ENCODE data around the gene GALK1. TPM values are rescaled to one million over a fixed set of nuclear protein-coding genes. Genes with fewer than 3 reads are reported as not detected.

Gene GALK1
- total RNA-seq, 1 donor from 2014 or later, result 101 TPM

DNA sequence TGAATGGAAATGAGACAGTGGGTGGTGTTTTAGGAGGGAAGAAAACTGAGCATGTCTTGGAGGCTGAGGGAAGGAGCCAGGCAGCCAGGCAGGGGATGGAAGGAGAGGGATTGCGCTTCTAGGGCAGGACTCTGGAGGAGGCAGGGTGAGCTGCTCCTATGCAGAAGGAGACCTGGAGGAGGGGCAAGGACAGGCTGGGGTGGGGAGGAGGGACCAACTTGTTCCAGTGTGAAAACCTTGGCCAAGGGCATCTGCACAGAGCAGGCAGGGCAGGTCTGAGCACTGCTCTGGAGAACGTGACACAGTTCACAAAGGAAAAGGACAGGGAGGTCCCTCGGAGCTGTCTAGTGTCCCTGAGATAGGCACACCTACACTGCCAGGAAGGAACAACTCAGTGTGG, 5.5 kb downstream of the GALK1 start:
- H3K9me3 ChIP-seq, result no peaks in the 10 kb centered on the region
- no peaks in the 10 kb centered on the region for H3K27me3 ChIP-seq
- H3K4me1 ChIP-seq, result peaks cover 5 to 12% of the 10 kb centered on the region in 2 donors
- peaks cover 4 to 10% of the 10 kb centered on the region in 2 donors for H3K36me3 ChIP-seq
- no peak overlapping the region for H3K4me3 ChIP-seq
- intact Hi-C loops (cut with DNase I), result loop anchor here (10.0 kb wide), 1 partner anchor 355 kb away; the partner anchor contains the start of gene GRB2
- TF ChIP-seq, protein P1, sequence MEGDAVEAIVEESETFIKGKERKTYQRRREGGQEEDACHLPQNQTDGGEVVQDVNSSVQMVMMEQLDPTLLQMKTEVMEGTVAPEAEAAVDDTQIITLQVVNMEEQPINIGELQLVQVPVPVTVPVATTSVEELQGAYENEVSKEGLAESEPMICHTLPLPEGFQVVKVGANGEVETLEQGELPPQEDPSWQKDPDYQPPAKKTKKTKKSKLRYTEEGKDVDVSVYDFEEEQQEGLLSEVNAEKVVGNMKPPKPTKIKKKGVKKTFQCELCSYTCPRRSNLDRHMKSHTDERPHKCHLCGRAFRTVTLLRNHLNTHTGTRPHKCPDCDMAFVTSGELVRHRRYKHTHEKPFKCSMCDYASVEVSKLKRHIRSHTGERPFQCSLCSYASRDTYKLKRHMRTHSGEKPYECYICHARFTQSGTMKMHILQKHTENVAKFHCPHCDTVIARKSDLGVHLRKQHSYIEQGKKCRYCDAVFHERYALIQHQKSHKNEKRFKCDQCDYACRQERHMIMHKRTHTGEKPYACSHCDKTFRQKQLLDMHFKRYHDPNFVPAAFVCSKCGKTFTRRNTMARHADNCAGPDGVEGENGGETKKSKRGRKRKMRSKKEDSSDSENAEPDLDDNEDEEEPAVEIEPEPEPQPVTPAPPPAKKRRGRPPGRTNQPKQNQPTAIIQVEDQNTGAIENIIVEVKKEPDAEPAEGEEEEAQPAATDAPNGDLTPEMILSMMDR (IDR thresholded peaks at IDR 0.05), result no peak
- DNase-seq (ENCODE audit: low spot score in 2 of 2), result no peak
- no peak overlapping the region for H3K27ac ChIP-seq

DNA sequence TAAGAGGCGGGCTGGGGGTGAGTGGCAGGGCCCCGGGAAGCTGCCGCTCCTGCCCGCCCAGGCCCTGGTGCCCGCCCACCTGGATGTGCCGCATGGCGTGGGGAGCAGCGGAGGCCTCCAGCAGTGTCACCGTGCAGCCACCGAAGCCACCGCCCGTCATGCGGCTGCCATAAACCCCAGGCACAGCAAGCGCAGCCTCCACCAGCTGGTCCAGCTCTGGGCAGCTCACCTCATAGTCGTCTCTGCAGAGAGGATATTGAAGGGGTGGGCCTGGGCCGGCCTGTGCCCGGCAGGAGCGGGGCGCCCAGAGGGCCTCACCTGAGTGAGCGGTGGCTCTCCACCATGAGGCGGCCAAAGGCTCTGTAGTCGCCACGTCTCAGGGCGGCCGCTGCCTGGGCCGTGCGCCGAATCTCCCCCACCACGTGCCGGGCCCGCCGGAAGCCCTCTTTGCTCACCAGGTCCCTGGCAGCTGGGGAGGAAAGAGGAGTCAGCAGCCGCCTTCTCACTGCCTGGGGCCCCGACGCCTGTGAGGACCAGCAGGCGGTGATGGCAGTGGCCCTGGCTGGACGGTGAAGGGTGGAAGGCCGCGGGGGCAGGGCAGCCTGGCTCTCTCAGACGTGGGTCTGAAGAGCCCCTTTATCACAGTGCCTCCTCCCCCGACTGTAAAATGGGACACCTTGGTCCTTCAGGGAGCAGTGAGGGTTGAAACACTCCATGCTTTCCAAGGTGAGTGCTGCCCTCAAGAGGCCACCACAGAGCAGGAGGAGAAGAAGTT, 6.7 kb downstream of the GALK1 start:
- Histone ChIP-seq H3K9me3 (no peaks in the 10 kb centered on the region), H3K4me3 (no peak overlapping the region), H3K27me3 (no peaks in the 10 kb centered on the region), H3K36me3 (peaks cover 4 to 10% of the 10 kb centered on the region in 2 donors), H3K4me1 (peaks cover 8 to 10% of the 10 kb centered on the region in 2 donors), H3K27ac (no peak overlapping the region)
- TF ChIP-seq, protein P1 (IDR thresholded peaks at IDR 0.05), result no peak
- DNase-seq (ENCODE audit: low spot score in 2 of 2), result no peak
- intact Hi-C loops (cut with DNase I), result loop anchor here (10.0 kb wide), 1 partner anchor 354 kb away; the partner anchor contains the start of gene GRB2

DNA sequence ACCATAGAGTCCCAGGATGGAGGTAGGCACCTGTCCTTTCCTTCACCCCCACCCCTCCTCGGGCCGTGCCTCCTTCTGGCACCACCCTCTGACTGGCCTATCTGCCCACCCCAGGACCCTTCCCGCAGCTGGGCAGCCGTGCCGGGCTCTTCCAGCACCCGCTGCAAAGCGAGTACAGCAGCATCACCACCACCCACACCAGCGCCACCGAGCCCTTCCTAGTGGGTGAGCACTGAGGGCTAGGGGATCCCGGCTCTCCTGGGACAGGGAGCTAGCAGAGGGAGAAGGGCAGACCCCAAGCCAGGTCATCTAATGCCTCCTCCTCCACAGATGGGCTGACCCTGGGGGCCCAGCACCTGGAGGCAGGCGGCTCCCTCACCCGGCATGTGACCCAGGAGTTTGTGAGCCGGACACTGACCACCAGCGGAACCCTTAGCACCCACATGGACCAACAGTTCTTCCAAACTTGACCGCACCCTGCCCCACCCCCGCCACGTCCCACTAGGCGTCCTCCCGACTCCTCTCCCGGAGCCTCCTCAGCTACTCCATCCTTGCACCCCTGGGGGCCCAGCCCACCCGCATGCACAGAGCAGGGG, 7.8 kb downstream of the GALK1 start:
- H3K36me3 ChIP-seq, result peaks cover 0 to 10% of the 10 kb centered on the region in 2 donors
- no peak overlapping the region for H3K4me3 ChIP-seq
- TF ChIP-seq, protein P1 (IDR thresholded peaks at IDR 0.05), result no peak
- intact Hi-C loops (cut with DNase I), result loop anchor here (10.0 kb wide), 1 partner anchor 352 kb away; the partner anchor contains the start of gene GRB2
- no peaks in the 10 kb centered on the region for H3K27me3 ChIP-seq
- no peak for DNase-seq (ENCODE audit: low spot score in 2 of 2)
- peaks cover 7 to 11% of the 10 kb centered on the region in 2 donors for H3K4me1 ChIP-seq
- H3K9me3 ChIP-seq, result no peaks in the 10 kb centered on the region
- no peak overlapping the region for H3K27ac ChIP-seq

DNA sequence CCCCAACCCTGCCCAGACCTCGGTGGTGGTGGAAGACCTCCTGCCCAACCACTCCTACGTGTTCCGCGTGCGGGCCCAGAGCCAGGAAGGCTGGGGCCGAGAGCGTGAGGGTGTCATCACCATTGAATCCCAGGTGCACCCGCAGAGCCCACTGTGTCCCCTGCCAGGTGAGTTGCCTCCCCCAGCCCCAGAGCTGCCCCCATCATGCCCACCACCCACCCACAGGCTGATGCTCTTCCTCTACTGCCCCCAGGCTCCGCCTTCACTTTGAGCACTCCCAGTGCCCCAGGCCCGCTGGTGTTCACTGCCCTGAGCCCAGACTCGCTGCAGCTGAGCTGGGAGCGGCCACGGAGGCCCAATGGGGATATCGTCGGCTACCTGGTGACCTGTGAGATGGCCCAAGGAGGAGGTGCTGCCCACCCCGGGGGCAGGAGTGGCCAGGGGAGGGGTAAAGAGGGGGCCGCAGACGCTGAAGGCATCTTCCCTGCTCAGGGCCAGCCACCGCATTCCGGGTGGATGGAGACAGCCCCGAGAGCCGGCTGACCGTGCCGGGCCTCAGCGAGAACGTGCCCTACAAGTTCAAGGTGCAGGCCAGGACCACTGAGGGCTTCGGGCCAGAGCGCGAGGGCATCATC, 8.4 kb downstream of the GALK1 start:
- H3K9me3 ChIP-seq, result no peaks in the 10 kb centered on the region
- H3K36me3 ChIP-seq, result peaks cover 0 to 10% of the 10 kb centered on the region in 2 donors
- TF ChIP-seq, protein P1 (IDR thresholded peaks at IDR 0.05), result no peak
- intact Hi-C loops (cut with DNase I), result loop anchor here (10.0 kb wide), 1 partner anchor 352 kb away; the partner anchor contains the start of gene GRB2
- H3K4me3 ChIP-seq, result no peak overlapping the region
- no peak for DNase-seq (ENCODE audit: low spot score in 2 of 2)
- peaks cover 7 to 11% of the 10 kb centered on the region in 2 donors for H3K4me1 ChIP-seq
- no peaks in the 10 kb centered on the region for H3K27me3 ChIP-seq
- H3K27ac ChIP-seq, result no peak overlapping the region

DNA sequence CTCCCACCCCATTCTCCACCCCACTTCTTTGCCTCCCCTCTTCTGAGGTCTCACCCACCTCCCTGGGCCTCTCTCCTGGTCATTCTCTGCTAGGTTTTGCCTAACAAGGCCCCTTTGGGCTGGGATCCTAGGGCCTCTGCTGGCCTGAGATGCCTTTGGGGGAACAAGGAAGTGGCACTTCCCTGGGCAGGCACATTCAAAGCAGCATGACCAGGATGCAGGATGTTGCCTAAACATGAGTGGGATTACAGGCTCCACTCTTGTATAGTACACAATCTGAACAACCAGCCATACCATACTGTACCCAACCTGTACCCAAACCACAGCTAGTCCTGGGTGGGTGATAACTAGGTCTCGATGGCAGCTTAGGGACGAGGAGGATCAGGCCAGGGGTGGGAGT, 9.0 kb downstream of the GALK1 start:
- TF ChIP-seq, protein P1 (IDR thresholded peaks at IDR 0.05), result no peak
- no peak overlapping the region for H3K4me3 ChIP-seq
- no peaks in the 10 kb centered on the region for H3K27me3 ChIP-seq
- no peaks in the 10 kb centered on the region for H3K9me3 ChIP-seq
- intact Hi-C loops (cut with DNase I), result loop anchor here (10.0 kb wide), 1 partner anchor 351 kb away; the partner anchor contains the start of gene GRB2
- H3K4me1 ChIP-seq, result peaks cover 7 to 11% of the 10 kb centered on the region in 2 donors
- peaks cover 0 to 10% of the 10 kb centered on the region in 2 donors for H3K36me3 ChIP-seq
- no peak overlapping the region for H3K27ac ChIP-seq
- no peak for DNase-seq (ENCODE audit: low spot score in 2 of 2)

Data from ascending aorta (tissue), 2 donors.